ENCODE data around the gene DMWD. TPM values are rescaled to one million over a fixed set of nuclear protein-coding genes. Genes with fewer than 3 reads are reported as not detected.

DMWD gene
- total and polyA plus RNA-seq, 2 donors (not counting 1 experiment from before 2014, with no cell fraction given): 25.1 to 86.4 TPM

- CTCF ChIA-PET: interaction anchor here (0.7 to 8.3 kb wide), 2 partner anchors 23 to 33 kb away, joined by 3 to 302 read pairs; no protein-coding TSS in a partner anchor
- H3K9me3 Mint-ChIP-seq (ENCODE audit: insufficient read depth): no peaks in the 10 kb centered on the region
- H3K4me3 Mint-ChIP-seq: peak overlapping the region; percentile 47
- no peak overlapping the region for H3K4me2 ChIP-seq (replicated peaks; ENCODE audit: low read depth, low read length, poor library complexity, severe bottlenecking)
- H3K79me2 ChIP-seq (ENCODE audit: control insufficient read depth, insufficient read depth, low read length): no peaks in the 10 kb centered on the region
- H3K27ac Mint-ChIP-seq: no peak overlapping the region
- POLR2A ChIA-PET: no interaction called here
- H4K20me1 ChIP-seq (ENCODE audit: control insufficient read depth, insufficient read depth, low read length, poor library complexity, severe bottlenecking): no peaks in the 10 kb centered on the region
- H3K9ac ChIP-seq (ENCODE audit: low read length): no peak overlapping the region
- TF ChIP-seq EZH2 (IDR thresholded peaks at IDR 0.05; ENCODE audit: borderline replicate concordance, insufficient read depth, low read depth, low read length, poor library complexity, severe bottlenecking) (no peak), CTCF (IDR thresholded peaks at IDR 0.05) (no peak)
- WGBS (ENCODE audit: insufficient coverage): 95% methylated on average over 24 of the region's 24 CpGs
- H3K4me1 Mint-ChIP-seq: peaks cover 19% of the 10 kb centered on the region
- no peaks in the 10 kb centered on the region for H3K36me3 ChIP-seq (replicated peaks in 1 of 2; ENCODE audit: control extremely low read depth in 1 of 2, control insufficient read depth in 1 of 2, extremely low read depth in 1 of 2, insufficient read depth in 2 of 2, low read length in 1 of 2)
- H3K4me3 ChIP-seq (ENCODE audit: control extremely low read depth in 1 of 5, extremely low read depth in 1 of 5, insufficient read depth in 1 of 5, low read depth in 2 of 5, low read length in 4 of 5): no peak overlapping the region
- peaks cover 0 to 40% (median 8%) of the 10 kb centered on the region in 4 experiments for H3K27me3 ChIP-seq (replicated peaks in 1 of 4; ENCODE audit: control extremely low read depth in 1 of 4, control insufficient read depth in 3 of 4, insufficient read depth in 4 of 4, low read length in 3 of 4)
- intact Hi-C loops (cut with micrococcal nuclease): no loop called here
- no peak for ATAC-seq (ENCODE audit: low read depth)
- H3K27ac ChIP-seq (ENCODE audit: low read length in 2 of 2): no peak overlapping the region
- no peak overlapping the region for H2AFZ ChIP-seq (ENCODE audit: insufficient read depth, low read depth, low read length, poor library complexity, severe bottlenecking)
- H3K27me3 Mint-ChIP-seq: peaks cover 10% of the 10 kb centered on the region
- peaks cover 12 to 29% of the 10 kb centered on the region in 2 donors for H3K4me1 ChIP-seq (ENCODE audit: control insufficient read depth in 2 of 2, insufficient read depth in 2 of 2, low read length in 2 of 2)
- H3K9me3 ChIP-seq (ENCODE audit: control extremely low read depth in 1 of 3, control insufficient read depth in 2 of 3, insufficient read depth in 1 of 3, low read length in 2 of 3): peaks cover 0 to 3% (median 0%) of the 10 kb centered on the region in 3 donors
- DNase-seq: no peak
Measured at GRCh38 chr19:45766869-45767346, 25.7 kb downstream of the DMWD start.

GRCh38 chr19:45766296-45766868, 26.3 kb downstream of the DMWD start:
- CTCF ChIA-PET: no interaction called here
- Histone ChIP-seq H3K4me3 (ENCODE audit: control extremely low read depth in 1 of 5, extremely low read depth in 1 of 5, insufficient read depth in 1 of 5, low read depth in 2 of 5, low read length in 4 of 5) (no peak overlapping the region), H3K4me1 (ENCODE audit: control insufficient read depth in 2 of 2, insufficient read depth in 2 of 2, low read length in 2 of 2) (peaks cover 12 to 29% of the 10 kb centered on the region in 2 donors), H3K27me3 (replicated peaks in 1 of 4; ENCODE audit: control extremely low read depth in 1 of 4, control insufficient read depth in 3 of 4, insufficient read depth in 4 of 4, low read length in 3 of 4) (peaks cover 0 to 43% (median 8%) of the 10 kb centered on the region in 4 experiments), H3K4me2 (replicated peaks; ENCODE audit: low read depth, low read length, poor library complexity, severe bottlenecking) (no peak overlapping the region), H3K9me3 (ENCODE audit: control extremely low read depth in 1 of 3, control insufficient read depth in 2 of 3, insufficient read depth in 1 of 3, low read length in 2 of 3) (peaks cover 0 to 3% (median 0%) of the 10 kb centered on the region in 3 donors), H3K27ac (ENCODE audit: low read length in 2 of 2) (no peak overlapping the region), H3K36me3 (replicated peaks in 1 of 2; ENCODE audit: control extremely low read depth in 1 of 2, control insufficient read depth in 1 of 2, extremely low read depth in 1 of 2, insufficient read depth in 2 of 2, low read length in 1 of 2) (no peaks in the 10 kb centered on the region), H3K79me2 (ENCODE audit: control insufficient read depth, insufficient read depth, low read length) (no peaks in the 10 kb centered on the region), H4K20me1 (ENCODE audit: control insufficient read depth, insufficient read depth, low read length, poor library complexity, severe bottlenecking) (no peaks in the 10 kb centered on the region), H3K9ac (ENCODE audit: low read length) (no peak overlapping the region), H2AFZ (ENCODE audit: insufficient read depth, low read depth, low read length, poor library complexity, severe bottlenecking) (no peak overlapping the region)
- Mint-ChIP-seq H3K4me3 (no peak overlapping the region), H3K4me1 (peaks cover 18% of the 10 kb centered on the region), H3K27me3 (peaks cover 10% of the 10 kb centered on the region), H3K9me3 (ENCODE audit: insufficient read depth) (no peaks in the 10 kb centered on the region), H3K27ac (no peak overlapping the region)
- no peak for ATAC-seq (ENCODE audit: low read depth)
- intact Hi-C loops (cut with micrococcal nuclease): no loop called here
- TF ChIP-seq CTCF (IDR thresholded peaks at IDR 0.05) (no peak), EZH2 (IDR thresholded peaks at IDR 0.05; ENCODE audit: borderline replicate concordance, insufficient read depth, low read depth, low read length, poor library complexity, severe bottlenecking) (no peak)
- DNase-seq: no peak
- 94% methylated on average over 14 of the region's 17 CpGs for WGBS (ENCODE audit: insufficient coverage)
- POLR2A ChIA-PET: no interaction called here
